ENCODE results near the gene XCR1.

DNA sequence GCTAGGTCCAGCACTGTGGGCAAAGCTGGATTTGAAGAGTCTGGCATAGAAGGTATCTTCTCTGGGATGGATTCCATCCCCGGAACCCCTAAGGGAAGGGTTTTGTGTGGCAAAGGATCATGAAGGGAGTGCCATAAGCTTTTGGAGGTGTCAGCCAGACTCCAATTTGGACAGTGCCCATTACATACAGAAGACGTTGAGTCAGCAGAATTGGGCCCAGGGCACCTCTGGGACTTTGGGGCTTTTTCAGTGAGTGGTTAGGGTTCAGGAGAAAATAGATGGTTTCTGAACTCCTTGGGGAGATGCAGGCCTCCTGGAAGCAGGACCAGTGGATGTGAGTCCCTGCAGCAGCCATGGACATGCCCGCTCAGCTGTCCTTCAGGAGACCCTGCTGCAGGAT, 34.6 kb upstream of the XCR1 start:
- no peak for TF ChIP-seq ZNF24 (tag by site-specific recombination; IDR thresholded peaks at IDR 0.05)
- no peak for TF ChIP-seq ZBTB7A (tag by site-specific recombination; IDR thresholded peaks at IDR 0.05; ENCODE audit: low read depth)
- TF ChIP-seq, protein P1, sequence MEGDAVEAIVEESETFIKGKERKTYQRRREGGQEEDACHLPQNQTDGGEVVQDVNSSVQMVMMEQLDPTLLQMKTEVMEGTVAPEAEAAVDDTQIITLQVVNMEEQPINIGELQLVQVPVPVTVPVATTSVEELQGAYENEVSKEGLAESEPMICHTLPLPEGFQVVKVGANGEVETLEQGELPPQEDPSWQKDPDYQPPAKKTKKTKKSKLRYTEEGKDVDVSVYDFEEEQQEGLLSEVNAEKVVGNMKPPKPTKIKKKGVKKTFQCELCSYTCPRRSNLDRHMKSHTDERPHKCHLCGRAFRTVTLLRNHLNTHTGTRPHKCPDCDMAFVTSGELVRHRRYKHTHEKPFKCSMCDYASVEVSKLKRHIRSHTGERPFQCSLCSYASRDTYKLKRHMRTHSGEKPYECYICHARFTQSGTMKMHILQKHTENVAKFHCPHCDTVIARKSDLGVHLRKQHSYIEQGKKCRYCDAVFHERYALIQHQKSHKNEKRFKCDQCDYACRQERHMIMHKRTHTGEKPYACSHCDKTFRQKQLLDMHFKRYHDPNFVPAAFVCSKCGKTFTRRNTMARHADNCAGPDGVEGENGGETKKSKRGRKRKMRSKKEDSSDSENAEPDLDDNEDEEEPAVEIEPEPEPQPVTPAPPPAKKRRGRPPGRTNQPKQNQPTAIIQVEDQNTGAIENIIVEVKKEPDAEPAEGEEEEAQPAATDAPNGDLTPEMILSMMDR (tag by site-specific recombination; IDR thresholded peaks at IDR 0.05): no peak
- TF ChIP-seq, protein P2, sequence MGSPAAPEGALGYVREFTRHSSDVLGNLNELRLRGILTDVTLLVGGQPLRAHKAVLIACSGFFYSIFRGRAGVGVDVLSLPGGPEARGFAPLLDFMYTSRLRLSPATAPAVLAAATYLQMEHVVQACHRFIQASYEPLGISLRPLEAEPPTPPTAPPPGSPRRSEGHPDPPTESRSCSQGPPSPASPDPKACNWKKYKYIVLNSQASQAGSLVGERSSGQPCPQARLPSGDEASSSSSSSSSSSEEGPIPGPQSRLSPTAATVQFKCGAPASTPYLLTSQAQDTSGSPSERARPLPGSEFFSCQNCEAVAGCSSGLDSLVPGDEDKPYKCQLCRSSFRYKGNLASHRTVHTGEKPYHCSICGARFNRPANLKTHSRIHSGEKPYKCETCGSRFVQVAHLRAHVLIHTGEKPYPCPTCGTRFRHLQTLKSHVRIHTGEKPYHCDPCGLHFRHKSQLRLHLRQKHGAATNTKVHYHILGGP (tag by site-specific recombination; IDR thresholded peaks at IDR 0.05): no peak
- no peak for TF ChIP-seq ZNF626 (tag by site-specific recombination; IDR thresholded peaks at IDR 0.05)
- no peak for TF ChIP-seq RBAK (tag by site-specific recombination; IDR thresholded peaks at IDR 0.05)
- TF ChIP-seq ZNF10 (tag by site-specific recombination; IDR thresholded peaks at IDR 0.05): no peak
- no peak for TF ChIP-seq KLF16 (tag by site-specific recombination; IDR thresholded peaks at IDR 0.05)
- TF ChIP-seq PRDM1 (tag by site-specific recombination; IDR thresholded peaks at IDR 0.05): no peak
- TF ChIP-seq ZBTB17 (tag by site-specific recombination; IDR thresholded peaks at IDR 0.05): no peak
- TF ChIP-seq ZBTB21 (tag by site-specific recombination; IDR thresholded peaks at IDR 0.05): no peak

Data from HEK293 (cell line).